Erythroblast (primary cell): ENCODE results near the gene KDM1B.

Experiments used
- GATA1 ChIP-seq: IDR thresholded peaks from 2 replicates; pipeline ENCODE4 v1.6.1; 2011; ENCODE audit warnings: low read depth, mild to moderate bottlenecking, control low read depth, low read length, moderate library complexity
- POLR2A ChIP-seq: IDR thresholded peaks from 2 replicates; pipeline ENCODE4 v1.6.1; 2011; ENCODE audit warnings: mild to moderate bottlenecking, low read length

GRCh38 chr6:18218233-18218632 is 63.0 kb downstream of the KDM1B start:
- no peak for TF ChIP-seq POLR2A
- no peak for TF ChIP-seq GATA1
